ENCODE results near the gene CADPS2.

The CADPS2 gene

DNA sequence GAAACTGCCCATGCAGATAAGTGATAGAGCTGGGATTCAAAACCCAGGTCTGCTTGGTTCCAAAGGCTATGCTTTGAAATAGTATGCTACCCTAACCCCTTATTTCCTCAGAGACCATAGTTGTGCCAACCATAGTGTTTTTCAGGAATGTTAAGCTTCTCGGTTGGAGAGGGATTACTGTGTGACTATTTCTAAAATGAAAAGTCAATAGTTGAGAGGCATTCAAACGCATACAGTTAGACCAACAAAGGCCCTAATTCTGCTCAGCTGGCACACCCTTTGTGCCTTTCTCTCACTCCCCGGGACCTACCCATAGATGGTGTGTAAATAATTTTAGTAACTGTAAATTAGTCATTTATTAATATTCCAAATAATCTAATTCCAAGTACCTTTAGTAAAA is 118.9 kb downstream of the CADPS2 start:
- no peak for DNase-seq

DNA sequence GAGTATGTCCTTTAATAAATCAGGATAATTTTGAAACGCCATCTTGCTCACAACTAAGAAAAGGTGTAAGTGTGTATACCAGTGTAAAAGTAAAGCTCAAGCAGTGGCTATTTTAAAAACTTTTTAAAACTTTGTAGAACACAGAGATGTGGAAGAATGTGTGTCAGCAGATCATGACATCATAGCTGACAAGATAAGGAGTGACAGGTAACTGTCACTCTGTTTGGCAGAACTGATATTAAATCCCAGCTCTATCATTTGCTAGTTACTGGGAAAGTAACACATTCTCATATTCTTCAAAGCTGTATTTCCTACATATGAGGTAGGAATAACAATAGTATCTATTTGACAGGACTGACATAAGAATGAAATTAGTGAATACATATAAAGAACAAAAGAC is 119.7 kb downstream of the CADPS2 start:
- no peak for DNase-seq

DNA sequence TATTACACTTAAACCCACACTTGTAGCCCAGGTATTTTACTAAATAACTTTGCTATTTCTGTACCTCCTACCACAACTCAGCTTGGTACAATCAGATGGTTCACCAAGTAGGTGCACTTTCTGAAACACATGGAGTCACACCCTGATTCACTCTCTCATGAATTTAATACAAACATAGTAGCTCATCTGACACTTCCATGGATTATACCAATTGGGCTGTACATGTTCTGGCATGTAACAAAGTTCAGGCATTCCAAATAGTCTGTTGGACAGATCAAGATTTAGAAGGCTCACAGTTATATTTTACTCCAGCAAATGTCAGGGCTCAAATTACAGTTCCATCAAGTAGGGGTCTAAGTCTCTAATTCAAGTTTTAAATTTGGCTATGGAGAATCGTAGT is 121.4 kb downstream of the CADPS2 start:
- no peak for DNase-seq

DNA sequence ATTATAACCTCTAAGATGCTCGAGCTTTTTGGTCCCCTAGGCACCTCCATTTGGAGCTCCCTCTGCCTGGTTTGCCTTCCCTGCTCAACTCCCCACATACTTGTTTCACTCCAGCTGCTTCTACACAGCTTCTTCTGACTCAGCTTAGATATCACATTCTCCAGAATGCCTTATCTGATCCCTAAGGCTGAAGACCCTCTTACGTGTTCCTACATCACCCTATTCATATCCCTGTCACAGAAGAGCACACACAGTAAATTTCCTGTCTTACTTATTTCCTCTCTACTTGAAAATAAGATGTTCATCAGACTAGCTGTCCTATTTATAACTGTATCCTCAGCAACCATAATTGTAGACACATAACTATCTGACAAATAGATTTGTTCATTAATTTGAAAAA is 122.2 kb downstream of the CADPS2 start:
- no peak for DNase-seq

DNA sequence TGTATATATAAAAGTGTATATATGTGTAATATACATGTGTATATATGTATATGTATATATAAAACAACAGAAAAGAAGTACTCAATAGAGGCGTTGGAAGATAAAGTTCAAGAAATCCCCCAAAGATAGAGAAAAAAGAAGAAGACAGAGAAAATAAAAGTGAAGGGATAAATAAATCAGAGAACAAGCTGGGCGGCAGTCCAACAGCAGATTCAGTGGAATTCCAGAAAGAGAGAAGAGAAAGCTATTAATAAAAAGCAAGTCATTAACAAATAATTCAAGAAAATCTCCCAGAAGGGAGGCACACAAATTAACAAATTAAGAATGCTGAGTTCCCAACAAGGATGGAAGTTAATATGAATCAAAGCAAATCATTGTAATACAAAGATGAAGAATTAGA is 124.2 kb downstream of the CADPS2 start:
- no peak for DNase-seq

DNA sequence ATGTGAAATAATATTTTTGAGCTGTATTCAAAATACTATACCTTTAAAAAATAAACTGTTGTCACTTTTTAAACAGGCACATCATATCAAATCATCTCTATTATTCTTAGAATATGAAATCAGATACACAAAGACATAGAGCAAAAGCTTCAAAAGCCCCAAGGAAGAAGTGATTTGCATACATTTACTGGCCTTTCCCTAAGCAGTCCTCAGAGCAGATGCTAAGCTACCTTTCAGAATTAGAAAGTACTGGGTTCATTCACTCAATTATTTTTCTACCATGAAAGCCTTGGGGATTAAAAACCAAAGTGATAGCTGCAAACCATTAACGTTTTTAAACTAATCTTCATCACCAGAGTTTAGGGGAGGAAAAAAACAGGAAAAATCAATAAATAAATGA is 127.8 kb downstream of the CADPS2 start:
- no peak for DNase-seq

DNA sequence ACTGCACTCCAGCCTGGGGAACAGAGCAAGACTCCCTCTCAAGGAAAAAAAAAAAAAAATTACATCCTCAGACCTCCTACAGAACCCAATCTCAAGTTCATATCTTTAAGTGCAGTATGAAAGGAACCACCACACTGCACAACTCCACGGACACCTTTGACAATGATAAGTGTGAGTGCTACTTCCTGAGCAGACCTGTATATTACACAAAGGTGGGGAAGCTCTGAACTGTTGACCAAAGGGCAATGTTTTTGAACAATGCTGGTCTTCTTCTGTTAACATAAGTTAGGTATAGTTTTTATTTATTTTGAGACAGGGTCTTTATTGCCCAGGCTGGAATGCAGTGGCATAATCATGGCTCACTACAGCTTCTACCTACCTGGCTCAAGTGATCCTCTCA is 129.4 kb downstream of the CADPS2 start:
- no peak for DNase-seq

DNA sequence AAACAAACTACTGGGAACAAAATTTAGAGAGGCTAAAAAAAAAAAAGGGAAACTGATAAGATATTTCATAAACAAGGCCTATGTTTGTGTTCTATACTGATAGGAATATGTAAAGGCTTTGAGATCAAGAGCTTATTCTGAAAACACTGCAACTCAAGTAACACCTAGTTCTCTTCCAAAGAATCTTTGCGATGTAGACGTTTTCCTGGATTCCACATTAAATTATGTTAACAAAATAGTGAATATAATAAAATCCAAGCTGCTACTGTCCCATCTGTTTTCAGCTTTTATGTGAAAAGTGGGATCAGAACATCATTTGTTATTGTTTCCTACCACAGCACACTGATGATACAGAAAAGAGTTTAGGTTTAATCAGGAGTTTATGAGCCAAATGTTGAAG is 130.6 kb downstream of the CADPS2 start:
- DNase-seq = no peak

DNA sequence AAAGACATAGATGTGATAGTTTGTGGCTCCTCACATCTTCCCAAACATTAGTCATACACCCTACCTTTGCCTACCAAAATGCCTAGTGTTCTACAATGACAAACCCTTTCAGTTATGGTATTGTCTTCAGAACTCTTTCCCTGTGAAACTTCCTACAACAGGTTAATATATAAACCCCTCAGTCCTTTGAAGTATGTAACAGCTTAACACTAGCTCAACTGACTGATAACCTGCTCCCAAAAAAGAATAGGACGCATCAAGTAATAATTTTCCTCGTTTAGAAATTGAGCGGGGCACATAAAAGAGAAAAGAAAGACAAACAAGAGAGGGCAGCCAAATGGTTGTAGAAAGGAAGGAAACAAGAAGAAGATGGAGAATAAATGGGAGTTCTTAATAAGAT is 133.7 kb downstream of the CADPS2 start:
- DNase-seq = no peak

DNA sequence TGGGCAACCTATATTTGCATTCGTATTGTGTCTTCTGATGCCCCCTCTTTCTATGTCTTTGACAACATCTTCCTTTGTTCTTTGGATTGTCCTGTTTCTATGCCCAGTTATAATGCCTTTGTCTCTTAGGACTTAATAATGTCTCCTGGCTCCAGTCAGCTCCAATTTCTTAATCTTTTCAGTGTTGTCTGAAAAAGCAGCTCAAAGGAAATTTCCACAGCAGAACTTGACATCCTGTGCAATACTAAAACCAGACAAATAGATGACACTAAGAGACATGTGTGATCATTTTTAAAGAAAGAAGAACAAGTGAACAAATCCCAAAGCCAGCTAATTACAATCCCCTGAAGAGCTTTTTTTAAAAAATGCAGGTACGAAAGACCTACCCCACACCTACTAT is 135.9 kb downstream of the CADPS2 start:
- DNase-seq = no peak

DNA sequence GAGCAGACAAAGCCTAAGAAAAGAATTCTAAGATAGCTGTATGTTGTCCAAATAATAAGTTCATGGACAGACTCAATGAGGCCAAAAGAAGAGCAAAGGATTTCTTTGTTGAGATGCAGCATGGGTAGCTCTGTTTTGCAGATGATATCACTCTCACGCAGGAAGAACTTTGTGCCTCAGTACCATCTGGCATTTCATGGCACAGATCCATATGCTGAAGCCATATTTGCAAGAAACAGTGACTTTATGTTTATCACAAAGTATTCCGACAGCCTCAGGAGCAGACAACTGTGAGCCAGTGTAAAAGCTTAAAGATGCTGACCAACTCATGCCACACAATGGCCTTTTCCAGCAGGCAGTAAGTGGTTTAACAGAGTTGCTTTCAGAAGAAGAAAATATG is 138.1 kb downstream of the CADPS2 start:
- no peak for DNase-seq

DNA sequence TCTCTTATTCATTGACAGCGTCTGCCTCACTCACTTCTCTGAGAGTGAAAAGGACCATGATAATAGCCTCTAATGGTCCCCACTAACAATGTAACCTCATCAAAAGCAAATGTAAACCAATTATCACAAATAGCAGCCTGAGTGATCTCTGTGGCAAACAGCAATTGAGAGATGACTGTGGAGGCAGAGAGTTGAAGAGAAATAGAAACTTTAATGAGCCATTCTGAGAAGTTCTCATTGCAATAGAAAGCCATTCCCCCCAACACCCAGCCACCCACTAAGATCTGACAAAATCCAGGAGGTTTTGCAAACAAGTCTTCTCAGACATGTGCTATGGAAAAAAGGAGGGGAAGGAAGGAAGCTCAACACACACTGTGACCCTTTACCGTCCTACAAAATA is 139.3 kb downstream of the CADPS2 start:
- no peak for DNase-seq

DNA sequence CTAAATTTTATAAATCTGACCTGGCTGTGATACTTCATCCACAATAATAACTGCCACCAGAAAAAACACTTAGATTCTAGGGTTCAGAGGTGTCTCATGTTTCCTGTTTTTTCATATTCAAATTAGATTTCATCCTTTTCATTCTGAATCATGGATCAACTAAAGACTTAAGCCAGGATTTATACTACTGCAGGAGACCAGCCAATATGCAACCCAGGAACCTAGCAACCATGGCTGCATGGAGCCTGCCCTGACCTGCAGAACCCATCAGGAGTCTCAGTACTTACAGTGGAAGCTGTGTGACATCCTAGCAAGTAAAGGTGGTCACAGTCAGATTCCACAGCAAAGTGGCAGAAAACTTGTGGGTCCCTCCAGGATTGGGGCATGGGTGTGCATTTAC is 143.0 kb downstream of the CADPS2 start:
- DNase-seq = no peak

DNA sequence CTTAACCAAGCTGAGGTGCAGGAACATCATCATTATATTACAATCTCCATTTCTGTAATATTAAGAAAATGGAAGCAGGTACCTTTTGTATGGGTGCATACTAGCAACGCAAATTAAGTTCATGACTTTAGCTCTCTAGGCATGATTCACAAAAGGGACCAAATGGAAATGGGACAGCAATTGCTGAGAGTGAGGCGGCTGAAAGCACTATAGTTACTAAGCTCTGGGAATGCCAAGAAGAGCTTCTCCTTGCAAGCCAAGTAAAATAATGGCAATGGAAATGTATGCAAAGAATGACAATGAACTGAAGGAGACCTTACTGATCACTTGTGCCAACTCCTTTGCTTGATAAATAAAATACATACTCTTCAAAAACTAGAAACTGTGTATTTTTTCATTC is 147.3 kb downstream of the CADPS2 start:
- no peak for DNase-seq

DNA sequence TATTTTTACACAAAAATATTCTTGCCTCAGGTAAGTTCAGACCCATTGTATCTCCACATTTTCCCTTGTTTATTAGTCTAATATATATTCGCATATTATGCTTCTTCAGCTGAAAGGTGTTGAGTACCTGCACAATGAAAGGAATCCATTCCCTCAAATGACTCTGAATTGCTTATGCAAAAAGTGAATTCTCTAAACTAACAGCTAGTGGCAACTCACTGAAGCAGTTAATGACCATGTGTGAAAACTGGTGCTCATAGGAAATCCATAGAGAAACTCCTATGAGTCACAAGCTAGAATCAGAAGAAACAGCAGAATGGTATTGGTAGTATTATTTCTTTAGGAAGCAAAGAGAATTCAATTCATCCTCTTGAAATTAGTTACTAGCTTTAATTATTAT is 150.1 kb downstream of the CADPS2 start:
- DNase-seq = no peak

DNA sequence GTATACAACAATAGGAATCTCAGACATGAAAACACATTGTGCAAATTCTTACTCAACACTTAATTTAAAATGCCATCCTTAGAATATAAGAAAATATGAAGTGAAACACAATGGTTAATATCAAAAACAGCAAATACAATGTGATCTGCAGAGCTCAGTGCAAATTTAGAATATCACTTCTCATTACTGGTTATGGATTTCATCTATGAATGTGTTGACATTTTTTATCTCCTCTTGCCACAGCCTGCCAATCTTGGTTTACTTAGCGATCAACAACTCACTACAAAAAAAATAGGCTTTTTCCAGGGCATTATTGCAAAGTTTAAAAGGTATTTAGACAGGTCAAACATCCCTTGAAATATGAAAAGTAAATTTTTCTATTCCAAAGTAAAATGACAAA is 158.5 kb downstream of the CADPS2 start:
- no peak for DNase-seq

DNA sequence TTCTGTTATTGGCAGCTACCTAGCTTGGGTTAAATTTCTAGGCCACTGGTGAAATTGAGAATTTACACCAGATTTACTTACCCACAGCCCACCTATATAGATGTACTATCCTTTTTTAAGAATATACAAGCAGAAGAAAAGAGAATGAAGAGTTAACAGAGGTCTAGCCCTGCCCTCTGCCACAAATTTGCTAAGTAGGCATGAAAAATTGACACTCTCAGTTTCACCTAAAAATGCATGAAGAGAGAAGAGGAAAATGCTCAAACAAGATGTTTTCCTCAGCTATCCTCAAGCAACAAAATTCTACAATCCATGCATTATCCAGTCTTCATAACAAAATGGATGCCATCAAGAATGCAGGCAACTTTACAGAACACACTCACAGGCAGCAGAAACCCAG is 158.9 kb downstream of the CADPS2 start:
- no peak for DNase-seq

DNA sequence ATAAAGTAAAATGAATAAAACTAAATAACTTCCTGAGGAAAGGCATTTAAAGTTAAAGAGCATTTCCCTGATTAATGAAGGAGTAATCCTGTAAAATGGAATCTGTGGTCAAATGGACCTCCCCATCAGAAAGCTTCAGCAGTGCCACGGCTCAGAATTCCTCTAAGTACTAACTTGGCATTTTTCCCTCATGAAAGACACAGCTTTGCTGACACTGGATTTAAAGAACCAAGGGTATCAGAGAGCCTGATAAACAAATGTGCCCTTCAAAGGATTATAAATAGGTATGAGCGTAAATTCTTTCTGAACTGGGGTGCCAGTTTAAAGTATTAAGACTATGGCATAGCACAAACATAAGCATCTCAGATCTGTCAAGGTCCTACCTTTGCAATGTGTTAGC is 159.4 kb downstream of the CADPS2 start:
- DNase-seq = no peak

DNA sequence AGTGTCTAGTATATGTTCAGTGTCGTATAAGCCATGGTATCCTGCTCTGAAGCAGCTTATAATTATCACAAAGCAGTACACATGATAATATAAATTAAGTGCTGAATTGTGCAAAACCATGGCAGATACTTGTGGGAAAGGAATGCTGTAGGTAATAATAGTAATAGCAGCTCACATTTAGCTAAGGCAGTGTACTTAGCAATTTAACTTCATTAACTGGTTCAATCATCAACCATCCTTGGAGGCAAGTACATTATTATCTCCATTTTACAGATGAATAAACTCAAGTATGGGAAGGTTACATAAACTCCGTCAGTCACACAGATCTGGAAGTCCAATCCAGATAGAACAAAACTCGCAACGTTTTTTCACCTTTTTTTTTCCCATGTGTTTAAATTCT is 161.9 kb downstream of the CADPS2 start:
- no peak for DNase-seq

DNA sequence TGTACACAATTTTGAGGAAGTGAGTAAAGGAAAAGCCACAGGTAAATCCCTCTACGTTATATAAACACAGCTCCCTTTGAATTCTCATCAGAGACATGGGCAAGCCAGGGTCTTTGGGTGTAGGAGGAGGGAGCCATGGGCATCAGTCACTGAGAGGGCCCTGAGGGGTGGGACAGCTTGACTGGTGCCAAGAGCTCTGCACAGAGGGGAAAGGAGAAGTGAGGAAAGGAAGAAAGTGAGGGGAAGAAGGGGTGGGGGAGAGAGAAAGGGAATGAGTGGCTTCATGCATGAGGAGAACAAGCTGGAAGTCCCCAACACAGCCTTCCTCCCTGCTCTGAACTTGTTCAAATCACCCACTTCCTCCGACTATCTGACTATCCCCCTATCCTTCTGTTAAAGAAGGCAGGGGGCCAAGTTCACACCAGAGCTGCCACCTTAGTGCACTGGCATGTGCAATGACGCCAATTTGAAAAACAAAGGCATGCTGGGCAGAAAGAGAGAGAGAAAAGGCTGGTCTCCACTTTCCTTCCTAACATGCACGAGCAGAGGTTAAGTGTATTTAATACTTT is 167.2 kb downstream of the CADPS2 start:
- no peak for DNase-seq

DNA sequence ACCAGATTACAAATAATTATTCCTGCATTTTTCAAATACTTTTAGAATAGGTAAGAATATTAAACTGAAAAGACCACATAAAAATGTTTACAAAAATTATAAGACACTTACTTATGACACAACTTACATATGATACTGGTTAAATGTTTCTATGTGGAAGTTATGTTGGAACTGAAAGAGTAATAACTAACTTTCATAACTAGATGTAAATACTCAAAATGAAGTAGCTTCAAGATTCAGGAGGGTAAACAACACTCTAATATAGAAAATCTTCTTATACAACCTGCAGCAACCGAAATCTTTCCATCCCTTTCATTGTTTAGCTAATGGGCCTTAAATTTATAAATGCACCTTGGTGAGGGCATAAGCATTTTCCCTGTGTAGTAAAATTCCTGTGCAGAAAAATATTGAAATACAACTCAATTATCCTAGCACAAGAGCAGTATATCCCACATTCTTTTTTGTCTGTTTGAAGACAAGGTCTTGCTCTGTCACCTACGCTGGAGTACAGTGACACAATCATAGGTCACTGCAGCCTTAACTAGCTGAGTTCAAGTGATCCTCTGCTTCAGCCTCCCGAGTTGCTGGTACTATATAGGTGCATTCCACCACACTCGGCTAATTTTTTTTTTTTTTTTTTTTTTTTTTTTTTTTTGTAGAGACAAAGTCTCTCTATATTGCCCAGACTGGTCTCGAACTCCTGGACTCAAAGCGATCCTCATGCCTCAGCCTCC is 168.7 kb downstream of the CADPS2 start:
- no peak for DNase-seq

DNA sequence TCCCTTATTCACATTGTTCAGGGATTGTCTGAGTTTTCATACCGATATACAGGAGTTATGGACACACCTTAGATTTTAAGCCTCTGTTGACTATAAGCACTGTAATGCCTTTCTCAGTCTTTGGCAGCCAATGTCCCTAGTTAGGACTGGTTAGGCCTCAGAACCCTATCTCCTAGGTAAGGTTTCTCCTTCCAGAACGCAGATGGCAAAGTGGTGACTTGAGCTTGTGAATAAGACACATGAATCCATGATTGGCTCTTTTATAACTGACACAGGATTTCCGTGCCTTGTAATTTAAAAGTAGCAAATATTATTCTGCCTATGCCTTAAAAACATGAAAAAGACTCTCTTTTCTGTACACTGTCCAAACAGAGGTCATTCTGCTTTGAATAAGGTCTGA is 171.1 kb downstream of the CADPS2 start:
- DNase-seq = no peak

DNA sequence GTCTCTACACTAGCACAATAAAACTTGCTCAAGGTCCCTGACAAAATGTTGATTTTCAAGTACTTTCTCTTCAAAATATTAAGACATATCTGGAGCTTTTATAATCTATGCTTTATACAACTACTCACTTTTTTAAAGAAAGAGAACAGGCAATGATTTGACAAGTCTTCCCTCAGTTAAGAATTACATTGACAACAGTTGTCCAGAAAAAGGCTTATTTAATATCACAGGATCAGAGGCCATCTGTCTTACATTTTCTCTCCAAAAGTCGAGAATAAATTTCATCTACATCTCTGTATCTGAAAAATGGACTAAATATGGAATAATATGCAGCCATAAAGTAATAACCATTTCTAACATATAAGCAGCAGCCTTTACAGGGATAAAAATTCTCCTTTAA is 175.3 kb downstream of the CADPS2 start:
- DNase-seq = no peak

DNA sequence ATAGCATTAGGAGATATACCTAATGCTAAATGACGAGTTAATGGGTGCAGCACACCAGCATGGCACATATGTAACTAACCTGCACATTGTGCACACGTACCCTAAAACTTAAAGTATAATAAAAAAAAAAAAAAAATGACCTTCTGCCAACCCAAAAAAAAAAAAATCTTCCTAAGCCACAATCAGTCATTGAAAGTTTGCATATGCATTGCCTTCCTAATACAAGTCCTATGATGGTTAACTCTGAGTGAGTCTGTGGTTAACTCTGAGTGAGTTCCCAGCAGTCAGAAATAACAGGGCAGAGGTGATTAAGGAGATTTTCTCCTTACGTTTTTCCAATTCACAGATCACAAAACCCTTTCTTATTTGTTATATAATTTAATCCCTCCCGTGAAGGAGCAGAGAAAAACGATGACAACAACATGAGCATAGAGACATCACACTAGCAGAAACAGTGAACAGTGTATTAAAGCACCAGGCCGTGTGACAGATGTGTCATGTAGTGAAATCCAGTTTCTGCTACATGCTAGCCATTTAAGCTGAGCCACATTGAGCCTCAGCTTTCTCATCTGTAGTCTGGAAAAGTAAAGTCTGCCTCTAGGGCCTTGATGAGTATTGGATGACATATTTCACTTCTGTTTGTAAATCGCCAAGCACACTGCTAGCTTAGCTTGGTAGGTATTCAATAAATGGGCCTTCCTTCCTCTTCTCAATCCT is 176.2 kb downstream of the CADPS2 start:
- no peak for DNase-seq

DNA sequence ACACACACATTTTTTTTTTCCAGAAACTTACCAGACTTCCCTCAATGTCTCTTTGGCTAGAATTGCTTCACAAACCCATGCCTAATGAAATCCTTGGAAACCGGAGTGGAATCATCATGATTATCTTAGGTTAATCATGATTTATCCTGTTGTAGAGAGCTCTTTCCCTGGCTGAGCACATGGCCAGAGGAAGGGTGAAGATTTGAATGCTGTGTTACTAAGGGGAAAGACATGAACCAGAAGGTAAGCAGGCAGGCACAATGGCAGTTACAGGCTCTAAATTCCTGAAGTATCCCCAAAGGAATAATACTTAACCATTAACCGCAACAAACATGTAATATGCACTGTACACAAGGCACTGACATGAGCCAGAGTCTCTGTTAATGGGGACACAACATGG is 179.4 kb downstream of the CADPS2 start:
- no peak for DNase-seq

All from CD4-positive, alpha-beta T cell treated with Interleukin-12 subunit alpha and Interleukin-12 subunit beta, for 1 hour (primary cell).